ENCODE measurements around the gene CCDC3. TPM values are rescaled to one million over a fixed set of nuclear protein-coding genes. Genes with fewer than 3 reads are reported as not detected.
A peak's percentile ranks its signal among the peaks of the same experiment; 100 is the strongest.

The CCDC3 gene
- total RNA-seq, 2 donors from 2014 or later: 1.4 to 2.1 TPM

GRCh38 chr10:12906051-12906541 lies 95.4 kb downstream of the CCDC3 start:
- Histone ChIP-seq H3K4me3 (no peak overlapping the region), H3K27me3 (no peaks in the 10 kb centered on the region), H3K36me3 (no peaks in the 10 kb centered on the region), H3K4me1 (no peaks in the 10 kb centered on the region), H3K9ac (ENCODE audit: low read depth in 2 of 2, low read length in 2 of 2) (no peak overlapping the region), H3K27ac (no peak overlapping the region), H3K9me3 (no peaks in the 10 kb centered on the region)
- TF ChIP-seq CTCF (IDR thresholded peaks at IDR 0.05): no peak
- DNase-seq: no peak
- intact Hi-C loops (cut with DNase I): loop anchor here (10.0 kb wide), 1 partner anchor 159 kb away; no protein-coding TSS in a partner anchor

- Histone ChIP-seq H3K4me1 (no peaks in the 10 kb centered on the region), H3K4me3 (no peak overlapping the region), H3K36me3 (no peaks in the 10 kb centered on the region), H3K27ac (no peak overlapping the region), H3K9ac (ENCODE audit: low read depth in 2 of 2, low read length in 2 of 2) (no peak overlapping the region), H3K9me3 (no peaks in the 10 kb centered on the region), H3K27me3 (no peaks in the 10 kb centered on the region)
- intact Hi-C loops (cut with DNase I): loop anchor here (10.0 kb wide), 1 partner anchor 160 kb away; no protein-coding TSS in a partner anchor
- no peak for DNase-seq
- no peak for TF ChIP-seq CTCF (IDR thresholded peaks at IDR 0.05)
Measured at GRCh38 chr10:12905067-12905466, 96.4 kb downstream of the CCDC3 start.

DNA sequence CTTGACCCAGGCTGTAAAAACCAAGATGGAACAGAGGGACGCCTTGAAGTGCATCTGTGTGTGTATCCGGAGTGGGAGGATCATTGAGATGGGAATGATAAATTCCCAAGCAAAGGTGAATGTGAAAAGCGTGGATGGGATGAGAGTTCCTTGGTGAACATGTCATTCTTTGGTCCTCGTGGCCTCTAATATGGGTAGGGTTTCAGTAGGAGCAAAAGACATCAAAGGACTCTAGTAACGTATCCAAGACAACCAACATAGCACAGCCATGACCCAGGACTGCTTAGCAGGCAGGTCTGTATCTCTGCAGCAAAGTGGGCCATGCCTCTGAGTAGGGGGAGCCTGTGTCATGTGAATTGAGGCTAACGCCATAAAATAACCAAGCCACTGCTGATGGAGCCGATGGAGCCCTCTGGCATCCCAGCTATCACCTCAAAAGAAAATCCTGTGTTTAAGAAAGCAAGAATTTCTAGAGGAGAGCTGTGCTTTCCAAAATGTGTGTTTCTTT lies 98.6 kb downstream of the CCDC3 start:
- H3K4me3 ChIP-seq: no peak overlapping the region
- H3K36me3 ChIP-seq: no peaks in the 10 kb centered on the region
- H3K27ac ChIP-seq: no peak overlapping the region
- H3K4me1 ChIP-seq: no peaks in the 10 kb centered on the region
- H3K9ac ChIP-seq (ENCODE audit: low read depth in 2 of 2, low read length in 2 of 2): no peak overlapping the region
- H3K9me3 ChIP-seq: no peaks in the 10 kb centered on the region
- H3K27me3 ChIP-seq: no peaks in the 10 kb centered on the region
- no peak for TF ChIP-seq CTCF (IDR thresholded peaks at IDR 0.05)
- no peak for DNase-seq
- intact Hi-C loops (cut with DNase I): loop anchor here (5.0 to 10.0 kb wide), 4 partner anchors 121 to 641 kb away; no protein-coding TSS in a partner anchor

- Histone ChIP-seq H3K9me3 (no peaks in the 10 kb centered on the region), H3K27ac (no peak overlapping the region), H3K36me3 (no peaks in the 10 kb centered on the region), H3K4me3 (no peak overlapping the region), H3K27me3 (no peaks in the 10 kb centered on the region), H3K4me1 (no peaks in the 10 kb centered on the region), H3K9ac (ENCODE audit: low read depth in 2 of 2, low read length in 2 of 2) (no peak overlapping the region)
- TF ChIP-seq CTCF (IDR thresholded peaks at IDR 0.05): peak; percentile 76
- peak; percentile 64 for DNase-seq
- intact Hi-C loops (cut with DNase I): loop anchor here (5.0 to 10.0 kb wide), 4 partner anchors 120 to 640 kb away; no protein-coding TSS in a partner anchor
Measured at GRCh38 chr10:12902135-12902572, 99.4 kb downstream of the CCDC3 start.

DNA sequence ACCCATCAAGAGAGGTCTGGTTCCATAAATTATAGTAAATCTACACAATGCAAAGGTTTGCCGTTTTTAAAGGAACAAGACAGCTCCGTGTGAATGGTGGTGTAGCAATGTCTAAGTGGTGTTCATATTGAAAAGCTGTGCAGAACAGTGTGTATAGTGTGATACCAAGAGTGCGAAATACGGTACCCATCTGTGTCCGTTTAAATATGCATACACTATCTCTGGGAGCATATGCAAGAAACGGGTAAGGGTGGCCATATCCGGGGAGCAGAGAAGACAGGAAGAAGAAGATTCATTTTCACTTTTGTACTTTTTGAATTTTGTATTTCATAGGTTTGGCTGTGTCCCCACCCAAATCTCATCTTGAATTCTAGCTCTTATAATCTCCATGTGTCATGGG lies 102.0 kb downstream of the CCDC3 start:
- H3K9ac ChIP-seq (ENCODE audit: low read depth in 2 of 2, low read length in 2 of 2): no peak overlapping the region
- DNase-seq: no peak
- TF ChIP-seq CTCF (IDR thresholded peaks at IDR 0.05): no peak
- no peaks in the 10 kb centered on the region for H3K4me1 ChIP-seq
- no peak overlapping the region for H3K4me3 ChIP-seq
- intact Hi-C loops (cut with DNase I): no loop called here
- no peaks in the 10 kb centered on the region for H3K9me3 ChIP-seq
- H3K36me3 ChIP-seq: no peaks in the 10 kb centered on the region
- no peaks in the 10 kb centered on the region for H3K27me3 ChIP-seq
- no peak overlapping the region for H3K27ac ChIP-seq

Measured in colonic mucosa (tissue), 4 donors.